GM21717 (cell line): ENCODE data around the gene NPC1L1.

Source experiments
- ATAC-seq: cut with Tn5 transposase; IDR thresholded peaks from one replicate; pipeline ENCODE4 v1.9.1; 2021; ENCODE audit warnings: mild to moderate bottlenecking, moderate library complexity; ENCODE audit not compliant: unreplicated experiment

Gene NPC1L1

GRCh38 chr7:44541028-44541869, at the start of gene NPC1L1:
Gene NPC1L1 (minus strand): TSS chr7:44541330. CDS start chr7:44541259, 71 bp downstream.
- ATAC-seq = no peak

GRCh38 chr7:44590910-44591309, 49.8 kb upstream of the NPC1L1 start:
- no peak for ATAC-seq

- ATAC-seq = no peak
Measured at GRCh38 chr7:44587843-44588711, 46.9 kb upstream of the NPC1L1 start.

- ATAC-seq = no peak
Measured at GRCh38 chr7:44583146-44583865, 42.2 kb upstream of the NPC1L1 start.

GRCh38 chr7:44581879-44582603, 40.9 kb upstream of the NPC1L1 start, which contains the start of gene TMED4:
Gene TMED4 (minus strand): TSS chr7:44582231. CDS start chr7:44582206, 25 bp downstream.
- ATAC-seq = peak; percentile 73

- ATAC-seq = peak; percentile 41
Measured at GRCh38 chr7:44580945-44581878, 40.1 kb upstream of the NPC1L1 start.

GRCh38 chr7:44576228-44576627, 35.1 kb upstream of the NPC1L1 start:
- ATAC-seq = no peak

- no peak for ATAC-seq
Measured at GRCh38 chr7:44575054-44575453, 33.9 kb upstream of the NPC1L1 start.

GRCh38 chr7:44574287-44574872, 33.2 kb upstream of the NPC1L1 start:
- ATAC-seq = no peak

GRCh38 chr7:44573464-44574286, 32.5 kb upstream of the NPC1L1 start, which contains the start of gene DDX56:
Gene DDX56 (minus strand): TSS chr7:44573908. CDS start chr7:44573895, 13 bp downstream.
- peak; percentile 76 for ATAC-seq

GRCh38 chr7:44572771-44573170, 31.6 kb upstream of the NPC1L1 start:
- ATAC-seq = no peak

GRCh38 chr7:44569959-44570358, 28.8 kb upstream of the NPC1L1 start:
- no peak for ATAC-seq

GRCh38 chr7:44568771-44569560, 27.8 kb upstream of the NPC1L1 start:
- no peak for ATAC-seq

GRCh38 chr7:44567884-44568283, 26.8 kb upstream of the NPC1L1 start:
- no peak for ATAC-seq

- no peak for ATAC-seq
Measured at GRCh38 chr7:44566680-44567079, 25.6 kb upstream of the NPC1L1 start.

- ATAC-seq = no peak
Measured at GRCh38 chr7:44565795-44566559, 24.8 kb upstream of the NPC1L1 start.
